NCI-H1694 (cell line): ENCODE data around the gene PFDN4.
A peak's percentile ranks its signal among the peaks of the same experiment; 100 is the strongest.

Experiments
- DNase-seq: peaks from one replicate; lab custom pipeline; 2025; lab: John Stamatoyannopoulos, UW

The PFDN4 gene, protein sequence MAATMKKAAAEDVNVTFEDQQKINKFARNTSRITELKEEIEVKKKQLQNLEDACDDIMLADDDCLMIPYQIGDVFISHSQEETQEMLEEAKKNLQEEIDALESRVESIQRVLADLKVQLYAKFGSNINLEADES

DNA sequence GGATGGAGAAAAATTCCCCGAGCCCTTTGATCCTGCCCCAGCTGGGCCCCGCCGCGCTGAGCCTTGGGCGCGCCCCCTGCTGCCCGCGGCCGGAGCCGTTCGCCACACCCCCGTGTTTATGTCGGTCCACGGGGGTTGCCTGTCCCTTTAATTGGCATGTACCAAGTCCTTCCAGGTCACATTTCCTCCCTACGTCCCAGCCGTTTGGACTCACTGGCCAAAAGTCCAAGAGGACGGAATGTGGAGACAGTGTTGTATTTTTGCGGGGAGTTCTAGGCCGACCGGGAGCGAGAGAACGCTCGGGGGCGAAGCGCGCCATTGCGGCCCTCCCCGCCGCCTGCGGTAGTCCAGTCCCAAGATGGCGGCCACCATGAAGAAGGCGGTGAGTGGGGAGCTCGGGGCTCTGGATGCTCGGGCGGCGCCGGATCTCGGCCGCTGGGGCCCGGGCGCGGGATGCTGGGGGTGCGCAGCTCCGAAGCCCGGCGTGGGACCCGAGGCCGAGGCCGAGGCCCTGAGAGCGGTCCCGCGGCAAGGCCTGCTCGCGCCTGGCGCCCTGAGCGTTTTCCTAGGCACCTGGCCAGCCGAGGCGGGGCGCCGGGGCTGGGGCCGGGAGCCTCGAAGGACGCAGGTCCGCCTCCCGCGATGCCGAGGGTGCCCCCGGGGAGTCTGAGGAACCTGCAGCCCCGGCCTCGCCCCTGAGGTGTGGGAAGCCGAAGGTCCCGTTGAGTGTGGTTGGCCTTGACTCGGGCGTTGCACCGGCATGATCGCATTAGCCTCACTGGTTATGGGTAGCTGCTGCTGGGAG, at the start of gene PFDN4:
TSS of gene PFDN4 (plus strand) at position 345 of the 805 bp plus-strand sequence. CDS start at position 359, 14 bp downstream.
- peak; percentile 14 for DNase-seq

DNA sequence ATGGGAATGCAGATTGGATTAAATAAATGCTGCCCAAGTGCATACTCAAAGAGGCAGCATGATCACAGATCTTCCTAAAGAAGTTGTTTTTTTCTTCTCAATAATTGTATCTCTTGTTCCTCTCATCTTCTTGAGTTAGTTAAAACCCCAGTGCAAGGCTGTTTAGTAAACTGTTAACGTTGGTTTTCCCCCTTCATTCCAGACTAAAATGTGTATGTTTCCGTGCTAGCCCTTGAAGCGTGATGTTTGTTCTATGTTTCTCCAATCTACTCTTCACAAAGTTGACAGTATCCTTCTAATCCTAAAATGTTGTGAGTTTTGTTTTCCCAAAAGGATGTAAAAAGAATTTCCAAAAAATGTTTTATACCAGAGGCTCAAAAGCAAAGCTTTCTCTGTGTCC, 49.7 kb upstream of the PFDN4 start:
- no peak for DNase-seq

DNA sequence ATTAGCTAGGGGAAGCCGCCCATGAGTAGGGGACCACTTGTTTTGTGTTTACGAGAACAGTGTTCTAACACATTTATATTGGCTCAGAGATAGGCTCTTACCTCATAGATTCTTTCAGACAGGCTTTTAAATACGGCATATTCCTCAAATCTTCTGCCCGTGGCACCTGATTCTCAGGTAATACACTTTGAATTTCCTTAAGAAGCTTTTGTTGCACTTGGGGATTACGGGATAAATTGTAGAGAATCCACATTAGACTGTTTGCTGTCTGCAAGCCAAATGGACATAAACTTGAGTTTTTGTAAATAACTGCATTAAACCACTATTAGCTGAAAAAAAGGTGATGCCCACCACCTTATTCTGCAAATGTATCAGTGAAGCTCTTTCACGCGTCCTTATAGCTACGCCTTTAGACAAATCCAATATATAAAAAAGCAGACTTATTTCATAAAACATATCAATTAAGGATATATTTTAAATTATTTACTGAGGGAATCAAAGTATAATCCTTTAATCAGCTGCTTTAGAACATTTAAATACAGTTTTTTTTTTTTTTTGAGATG, 49.0 kb upstream of the PFDN4 start:
- DNase-seq: no peak

DNA sequence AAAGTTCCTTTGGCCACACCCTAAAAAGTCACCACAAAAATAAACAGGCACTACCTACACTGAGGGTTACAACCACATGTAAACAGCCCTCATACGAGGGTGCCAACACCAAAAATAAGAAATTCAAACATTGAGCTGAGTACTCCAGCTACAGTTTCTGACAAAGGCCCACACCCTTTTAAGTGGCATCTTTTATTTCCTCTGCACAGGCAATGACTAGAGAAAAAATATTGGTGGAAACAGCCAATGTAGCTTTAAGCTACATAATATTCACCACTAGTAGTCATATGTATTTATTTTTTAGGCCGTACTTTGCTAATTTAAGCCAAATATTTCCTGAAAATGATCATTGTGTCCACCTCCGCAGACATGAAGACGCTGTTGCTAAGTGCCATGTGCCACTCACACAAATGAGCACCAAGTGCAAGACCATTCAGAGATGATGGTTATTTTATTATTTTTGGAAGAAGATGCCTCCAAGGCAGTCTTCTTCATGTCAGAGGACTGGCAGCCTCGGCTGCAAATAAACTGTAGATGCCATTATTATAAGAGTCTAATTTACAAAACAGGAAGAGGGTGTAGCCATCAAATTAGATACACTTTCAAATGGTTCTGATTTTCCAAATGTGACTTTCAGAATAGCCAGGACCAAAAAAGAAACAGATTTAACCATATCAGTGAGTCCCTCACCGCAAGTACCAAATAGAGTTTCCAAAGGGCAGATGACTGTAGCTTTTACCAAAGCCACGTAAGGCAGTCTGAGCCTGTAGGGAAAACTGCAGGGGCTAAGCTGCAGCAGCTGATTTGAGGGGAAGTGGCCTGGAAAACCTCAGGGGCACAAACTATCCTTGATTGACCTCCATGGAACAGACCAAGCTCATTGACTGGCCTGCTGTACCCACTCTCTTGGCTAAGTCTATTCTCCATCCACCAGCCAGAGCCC, 47.6 kb upstream of the PFDN4 start:
- DNase-seq: no peak

DNA sequence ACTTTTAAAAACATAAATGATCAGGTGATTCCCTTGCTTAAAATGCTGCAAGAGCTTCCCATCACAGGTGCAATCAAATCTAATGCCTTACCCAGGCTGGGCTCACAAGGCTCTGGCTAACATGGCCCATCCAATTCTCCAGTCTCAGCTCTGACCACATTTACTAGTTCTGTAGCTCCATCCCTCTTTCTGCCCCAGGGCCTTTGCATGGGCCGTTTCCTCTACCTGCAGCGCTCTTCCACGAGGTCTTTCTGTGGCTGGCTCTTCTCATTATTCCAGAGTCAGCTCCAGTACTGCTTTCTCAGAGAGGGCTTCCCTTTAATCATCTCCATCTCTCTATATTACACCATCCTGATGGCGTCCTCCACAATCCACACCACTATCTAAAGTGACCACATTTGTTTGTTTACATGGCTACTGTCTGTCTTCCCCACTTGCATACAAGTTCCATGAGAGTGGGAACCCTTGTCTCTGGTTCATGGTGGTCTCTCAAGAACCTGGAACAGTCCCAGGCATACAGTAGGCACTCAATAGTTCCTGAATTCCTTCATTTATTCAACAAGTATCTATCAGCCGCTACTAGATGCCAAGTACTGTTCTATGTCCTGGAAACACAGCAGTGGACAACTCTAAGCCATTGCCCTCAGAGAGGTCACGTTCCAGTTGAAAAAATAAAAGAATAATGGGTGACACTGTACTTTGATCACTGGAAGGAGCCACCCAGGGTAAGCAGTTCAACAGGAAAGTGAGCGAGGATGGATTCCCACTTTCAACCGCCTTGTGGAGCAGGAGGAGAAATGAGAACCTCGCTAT, 46.7 kb upstream of the PFDN4 start:
- no peak for DNase-seq

DNA sequence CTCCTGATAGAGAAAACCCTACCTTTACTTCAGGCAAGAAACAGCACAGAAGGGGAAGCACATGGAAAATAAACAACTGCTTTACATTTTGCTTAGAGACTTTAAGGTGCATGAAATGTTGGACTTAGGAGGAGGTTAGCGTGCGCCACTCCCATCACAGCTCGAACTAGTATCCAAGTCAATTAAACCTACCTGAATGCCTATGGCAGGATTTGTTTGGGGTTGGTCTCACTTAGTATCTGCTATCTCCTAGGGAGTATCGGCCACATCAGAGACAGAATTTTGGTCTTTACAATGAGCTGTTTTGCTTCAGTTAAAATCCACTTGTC, 46.1 kb upstream of the PFDN4 start:
- DNase-seq: no peak

DNA sequence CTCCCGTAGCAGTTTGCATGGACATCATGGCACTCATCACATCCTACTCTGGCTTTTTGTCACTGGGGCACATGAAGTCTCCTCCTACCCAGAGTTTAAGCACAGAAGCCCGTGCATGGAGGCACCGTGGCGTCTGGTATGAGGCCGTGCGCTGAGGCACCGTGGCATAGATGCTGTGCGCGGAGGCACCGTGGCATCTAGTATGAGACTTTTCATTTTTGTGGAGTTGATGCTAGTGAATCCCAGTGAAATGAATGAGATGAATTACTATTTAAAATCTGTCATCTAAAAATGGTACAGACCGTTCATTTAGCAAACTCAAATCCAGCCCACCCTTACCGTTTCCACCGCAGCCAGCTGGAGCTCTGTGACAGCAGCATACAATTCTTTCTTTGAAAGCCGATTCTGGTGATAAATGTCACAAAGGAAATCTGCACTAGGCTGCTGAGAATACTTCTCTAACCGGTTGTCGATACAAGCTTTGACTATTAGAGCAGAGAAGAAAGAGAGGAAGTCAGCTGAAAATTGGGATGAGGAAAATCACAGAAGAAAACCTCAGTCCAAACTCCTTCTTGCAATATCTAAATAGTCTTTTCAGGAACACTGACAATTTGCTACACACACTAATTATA, 45.4 kb upstream of the PFDN4 start:
- DNase-seq: no peak

DNA sequence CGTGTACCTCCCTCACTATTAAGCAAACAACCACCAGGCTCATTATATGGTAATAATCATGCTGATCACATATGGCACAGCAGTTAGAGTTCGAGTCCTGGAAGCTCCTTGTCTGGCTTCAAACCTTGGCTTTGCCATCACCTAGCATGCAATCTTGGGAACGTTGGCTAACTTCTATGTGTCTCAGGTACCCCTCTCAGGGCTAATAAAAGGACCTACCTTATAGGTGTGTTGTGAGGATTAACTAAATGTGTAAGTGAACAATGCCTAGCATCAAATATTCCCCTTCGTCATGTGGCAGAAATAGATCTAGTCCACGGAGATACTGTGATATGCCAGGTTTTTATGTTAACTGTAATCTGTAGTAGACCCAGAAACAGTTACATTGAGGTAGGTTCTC, 44.5 kb upstream of the PFDN4 start:
- DNase-seq: no peak

DNA sequence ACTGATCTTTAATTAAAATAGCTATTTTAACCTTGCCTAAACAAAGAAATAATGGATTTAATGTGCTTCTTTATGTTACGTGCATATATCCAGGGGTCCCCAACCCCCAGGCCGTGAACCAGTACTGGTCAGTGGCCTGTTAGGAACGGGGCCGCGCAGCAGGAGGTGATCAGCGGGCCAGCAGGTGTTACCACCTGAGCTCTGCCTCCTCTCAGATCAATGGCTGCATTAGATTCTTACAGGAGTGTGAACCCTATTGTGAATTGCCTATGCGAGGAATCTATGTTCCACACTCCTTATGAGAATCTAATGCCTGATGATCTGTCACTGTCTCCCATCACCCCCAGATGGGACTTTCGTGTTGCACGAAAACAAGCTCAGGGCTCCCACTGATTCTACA, 42.9 kb upstream of the PFDN4 start:
- no peak for DNase-seq

DNA sequence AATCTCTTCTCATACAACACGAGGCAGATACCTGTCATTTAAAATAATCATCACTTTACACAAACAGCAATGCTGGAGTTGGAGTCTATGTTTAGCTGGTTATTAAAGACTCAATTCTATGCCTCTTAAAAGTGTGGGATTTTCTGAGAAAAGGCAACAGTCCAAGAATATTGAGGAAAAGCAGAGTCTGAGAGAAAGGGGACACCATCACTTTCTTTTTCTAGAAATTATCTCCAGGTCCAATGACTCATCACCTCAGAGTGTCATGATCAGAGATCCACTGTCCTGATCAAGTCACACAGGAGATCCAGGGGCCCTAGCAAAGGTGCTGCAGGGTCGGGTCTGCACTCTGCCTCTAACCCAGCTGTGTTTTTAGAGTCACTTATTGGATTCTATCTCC, 42.1 kb upstream of the PFDN4 start:
- no peak for DNase-seq

DNA sequence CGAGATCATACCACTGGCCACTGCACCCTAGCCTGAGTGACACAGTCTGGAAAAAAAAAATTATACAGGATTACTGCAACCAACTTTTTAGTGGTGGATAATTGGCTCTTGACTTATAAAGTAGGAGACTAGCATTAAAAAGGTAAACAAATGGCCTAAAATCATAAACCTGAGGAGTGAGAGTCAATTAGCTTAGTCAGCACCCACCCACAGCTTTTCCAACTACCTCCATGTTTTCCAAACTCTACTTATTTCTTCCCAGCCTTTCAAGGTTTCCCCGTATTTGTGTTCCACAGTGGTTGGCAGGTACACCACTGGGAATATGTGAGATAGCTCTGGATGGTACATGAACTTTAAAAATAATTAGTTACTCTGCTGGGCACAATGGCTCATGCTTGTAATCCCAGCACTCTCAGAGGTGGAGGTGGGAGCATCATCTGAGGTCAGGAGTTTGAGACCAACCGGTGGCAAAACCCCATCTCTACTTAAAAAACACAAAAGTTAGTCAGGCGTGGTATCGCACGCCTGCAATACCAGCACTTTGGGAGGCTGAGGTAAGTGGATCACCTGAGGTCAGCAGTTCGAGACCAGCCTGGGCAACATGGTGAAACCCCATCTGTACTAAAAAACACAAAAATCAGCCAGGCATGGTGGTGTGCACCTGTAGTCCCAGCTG, 40.8 kb upstream of the PFDN4 start:
- DNase-seq: no peak

DNA sequence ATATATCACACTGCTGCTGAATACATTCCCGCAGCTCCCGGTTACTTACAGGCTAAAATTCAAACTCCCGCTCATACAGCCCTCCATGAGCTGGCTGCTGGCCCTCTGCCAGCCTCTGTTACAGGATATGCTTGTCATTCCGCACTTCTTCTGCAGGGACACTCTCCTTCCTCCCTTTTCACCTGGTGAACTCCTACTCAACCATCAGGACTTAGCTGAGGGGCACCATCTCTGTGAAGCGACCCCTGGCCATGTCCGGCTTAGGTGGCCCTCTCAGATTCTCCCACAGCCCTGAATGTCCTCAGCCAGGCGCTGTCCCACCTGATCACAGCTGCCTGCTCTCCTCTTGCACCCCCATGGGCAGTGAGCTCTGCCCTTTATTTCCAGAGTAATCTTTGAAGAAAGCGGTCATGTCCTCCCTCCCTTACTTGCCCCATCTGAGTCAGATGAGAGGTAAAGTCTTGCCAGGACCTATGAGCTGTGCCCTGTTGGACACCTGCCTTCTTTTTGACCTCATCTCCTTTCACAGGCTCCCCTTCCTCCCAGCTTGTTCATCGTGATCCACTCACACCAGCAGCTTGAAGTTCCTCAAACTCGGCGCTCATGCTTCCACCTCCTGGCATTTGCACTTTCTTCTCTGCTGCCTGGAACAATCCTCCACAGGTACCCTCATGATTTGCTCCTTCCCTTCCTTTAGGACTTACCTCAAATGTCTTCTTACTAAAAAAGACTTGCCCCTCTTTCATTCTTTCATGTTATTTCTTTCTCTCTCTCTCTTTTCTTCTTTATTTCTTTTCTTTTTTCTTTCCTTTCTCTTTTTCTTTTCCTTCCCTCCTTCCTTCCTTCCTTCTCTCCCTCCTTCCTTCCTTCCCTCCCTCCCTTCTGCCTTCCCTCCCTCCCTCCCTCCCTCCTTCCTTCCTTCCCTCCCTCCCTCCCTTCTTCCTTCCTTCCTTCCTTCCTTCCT, 39.7 kb upstream of the PFDN4 start:
- no peak for DNase-seq

DNA sequence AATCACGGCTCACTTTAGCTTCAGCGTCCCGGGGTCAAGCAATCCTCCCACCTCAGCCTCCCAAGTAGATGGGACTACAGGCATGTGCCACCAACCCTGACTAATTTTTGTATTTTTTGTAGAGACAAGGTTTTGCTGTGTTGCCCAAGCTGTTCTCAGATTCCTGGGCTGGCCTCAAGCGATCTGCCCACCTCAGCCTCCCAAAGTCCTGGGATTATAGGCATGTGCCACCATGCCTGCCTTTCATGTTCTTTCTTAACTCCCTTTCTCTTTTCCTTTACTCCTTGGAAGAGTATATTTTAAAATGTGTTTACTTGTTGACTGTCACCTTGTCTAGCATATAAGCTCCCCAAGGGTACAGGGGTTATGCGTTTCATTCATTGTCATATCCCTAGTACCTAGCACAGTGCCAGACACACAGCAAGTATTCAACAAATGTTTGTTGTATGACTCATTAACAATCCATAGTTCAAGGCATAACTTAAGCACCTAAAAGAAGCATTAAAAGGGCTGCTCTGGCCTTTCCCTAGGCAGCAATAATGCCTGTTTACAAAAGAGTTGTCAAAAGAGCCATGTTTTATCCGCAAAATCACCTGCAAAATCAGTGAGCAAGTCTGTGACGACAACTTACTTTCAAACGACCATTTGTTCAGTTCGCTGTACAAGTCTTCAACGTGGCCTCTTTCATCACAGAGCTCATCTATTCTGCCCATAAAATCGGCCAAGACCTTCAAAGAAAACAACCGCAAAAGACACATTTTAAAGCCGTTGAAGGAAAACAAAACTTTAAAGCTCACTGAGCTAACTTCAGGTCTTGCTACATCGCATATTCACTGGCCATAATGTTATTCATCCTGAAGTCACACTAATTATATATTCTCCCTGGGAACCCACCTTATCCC, 38.7 kb upstream of the PFDN4 start:
- no peak for DNase-seq

DNA sequence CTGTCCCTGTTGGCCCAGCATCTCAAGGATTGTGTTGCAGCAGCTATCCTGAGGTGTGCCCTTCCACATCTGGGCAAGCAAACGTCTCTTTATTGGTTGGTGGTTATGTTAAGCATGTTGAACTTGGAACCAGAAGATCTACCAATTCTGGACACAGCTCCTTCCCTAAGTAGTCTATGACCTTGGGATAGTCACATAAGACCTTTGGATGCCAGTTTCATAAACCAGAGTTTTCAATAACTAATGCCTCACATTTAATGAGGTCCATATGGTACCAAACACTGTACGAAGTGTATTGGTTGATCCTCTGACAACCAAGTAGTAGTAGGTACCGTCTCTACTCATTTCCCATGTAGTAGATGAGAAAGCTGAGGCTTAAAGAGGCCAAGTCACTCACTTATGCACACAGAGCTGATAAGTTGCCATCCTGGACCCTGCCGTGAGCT, 37.8 kb upstream of the PFDN4 start:
- DNase-seq: no peak

DNA sequence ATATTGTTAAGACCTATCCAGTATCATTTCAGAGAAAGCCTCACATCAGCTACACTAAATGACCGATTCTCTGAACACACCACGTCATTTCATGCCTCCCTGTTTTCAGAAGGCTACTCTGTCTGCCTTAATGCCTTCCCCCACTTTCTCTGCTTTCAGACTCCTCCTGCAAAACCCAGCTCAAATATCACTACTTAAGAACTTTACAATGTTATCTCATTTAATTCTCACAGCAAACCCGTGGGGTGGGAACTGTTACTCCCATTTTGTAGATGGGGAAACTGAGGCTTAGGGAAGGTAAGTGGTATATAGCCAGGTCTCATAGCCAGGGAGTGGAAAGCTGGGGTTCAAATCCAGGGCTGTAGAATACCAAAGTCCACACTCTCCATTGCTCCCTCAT, 36.9 kb upstream of the PFDN4 start:
- DNase-seq: no peak

DNA sequence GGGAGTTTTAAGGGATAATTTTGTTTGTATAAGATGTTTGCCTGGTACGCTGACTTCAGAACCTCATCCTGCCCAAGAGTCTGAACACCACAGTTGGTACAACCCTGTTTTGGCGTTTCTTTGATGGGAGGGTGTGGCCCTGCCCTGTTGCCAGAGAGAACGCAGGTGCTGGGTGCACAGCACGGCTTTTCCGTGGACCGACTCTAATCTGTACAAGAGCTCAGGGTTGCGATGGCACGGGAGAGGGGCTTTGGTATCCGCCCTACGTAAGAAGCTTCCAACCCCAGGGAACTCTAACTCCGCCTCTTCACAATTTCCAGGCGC, 35.4 kb upstream of the PFDN4 start:
- no peak for DNase-seq

DNA sequence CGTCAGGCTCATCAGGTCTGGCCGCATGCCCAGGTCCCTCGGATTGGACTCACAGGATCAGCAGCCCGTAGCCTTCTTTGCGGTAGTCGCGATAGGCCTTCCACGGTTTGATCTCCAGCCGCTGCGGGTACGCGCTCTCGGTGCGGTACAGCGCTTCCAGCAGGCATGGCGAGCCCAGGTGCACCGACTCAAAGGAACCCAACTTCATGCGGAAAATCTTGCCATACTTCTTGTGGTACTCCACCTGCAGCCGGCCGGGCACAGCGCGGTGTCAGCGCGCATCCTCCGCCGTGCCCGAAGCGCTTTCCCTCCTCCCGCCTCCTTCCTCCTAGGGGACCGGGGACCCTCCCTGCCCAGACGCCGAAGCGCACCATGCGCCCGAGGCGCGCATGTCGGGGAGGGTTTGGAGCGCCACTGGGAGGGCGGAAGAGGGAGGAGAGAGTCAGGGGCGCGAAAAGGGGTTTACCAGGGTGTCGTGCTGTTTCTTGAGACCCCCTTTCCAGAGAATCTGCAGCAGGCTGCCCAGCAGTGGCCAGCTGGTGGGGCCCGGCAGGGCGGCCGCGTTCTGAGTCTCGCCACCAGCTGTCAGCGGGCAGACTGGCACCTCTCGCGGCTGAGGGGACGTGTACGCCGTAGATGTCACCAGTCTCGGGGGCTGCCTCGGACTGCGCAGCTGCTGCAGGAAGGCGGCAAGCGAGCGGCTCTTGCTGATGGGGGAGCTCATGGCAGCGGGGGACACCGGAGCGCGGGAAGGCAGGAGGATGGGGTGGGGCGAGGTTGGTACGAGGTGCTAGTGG, 34.8 kb upstream of the PFDN4 start:
- no peak for DNase-seq
